Chondrocyte (in vitro differentiated cells): Measurements from ENCODE around the gene NOC4L. TPM values are rescaled to one million over a fixed set of nuclear protein-coding genes. Genes with fewer than 3 reads are reported as not detected.

Source experiments
- DNase-seq: peaks from one replicate; pipeline ENCODE4 v3.0.0; 2021; ENCODE audit warnings: mixed read lengths, low spot score
- H3K27ac Mint-ChIP-seq: one replicate; pipeline ENCODE4 v1.8.0; 2021; ENCODE audit warnings: mild to moderate bottlenecking, moderate library complexity, mixed read lengths; ENCODE audit not compliant: unreplicated experiment
- H3K27me3 Mint-ChIP-seq: 2 replicates; pipeline ENCODE4 v1.8.0; 2021; ENCODE audit warnings: low read depth, mixed read lengths
- H3K36me3 Mint-ChIP-seq: 2 replicates; pipeline ENCODE4 v1.8.0; 2021; ENCODE audit warnings: low read depth, mixed read lengths
- H3K4me1 Mint-ChIP-seq: 2 replicates; pipeline ENCODE4 v1.8.0; 2021; ENCODE audit warnings: low read depth, mild to moderate bottlenecking, mixed read lengths
- H3K4me3 Mint-ChIP-seq: one replicate; pipeline ENCODE4 v1.8.0; 2021; ENCODE audit warnings: mild to moderate bottlenecking, moderate library complexity, mixed read lengths; ENCODE audit not compliant: unreplicated experiment
- H3K9me3 Mint-ChIP-seq: 2 replicates; pipeline ENCODE4 v1.8.0; 2021; ENCODE audit warnings: low read depth, mixed read lengths
- CTCF ChIP-seq: fragments of 200-600 bp; sonication (generic); IDR thresholded peaks from 2 replicates; pipeline ENCODE4 v1.5.0; 2021; ENCODE audit warnings: antibody characterized with exemption, mild to moderate bottlenecking, moderate library complexity
- total RNA-seq: library from RNA; stranded (reverse); gene quantifications from 3 replicates; pipeline ENCODE4 v1.2.1, GENCODE V29; 2021

The NOC4L gene
- total RNA-seq, 1 donor from 2014 or later = 16.0 TPM

DNA sequence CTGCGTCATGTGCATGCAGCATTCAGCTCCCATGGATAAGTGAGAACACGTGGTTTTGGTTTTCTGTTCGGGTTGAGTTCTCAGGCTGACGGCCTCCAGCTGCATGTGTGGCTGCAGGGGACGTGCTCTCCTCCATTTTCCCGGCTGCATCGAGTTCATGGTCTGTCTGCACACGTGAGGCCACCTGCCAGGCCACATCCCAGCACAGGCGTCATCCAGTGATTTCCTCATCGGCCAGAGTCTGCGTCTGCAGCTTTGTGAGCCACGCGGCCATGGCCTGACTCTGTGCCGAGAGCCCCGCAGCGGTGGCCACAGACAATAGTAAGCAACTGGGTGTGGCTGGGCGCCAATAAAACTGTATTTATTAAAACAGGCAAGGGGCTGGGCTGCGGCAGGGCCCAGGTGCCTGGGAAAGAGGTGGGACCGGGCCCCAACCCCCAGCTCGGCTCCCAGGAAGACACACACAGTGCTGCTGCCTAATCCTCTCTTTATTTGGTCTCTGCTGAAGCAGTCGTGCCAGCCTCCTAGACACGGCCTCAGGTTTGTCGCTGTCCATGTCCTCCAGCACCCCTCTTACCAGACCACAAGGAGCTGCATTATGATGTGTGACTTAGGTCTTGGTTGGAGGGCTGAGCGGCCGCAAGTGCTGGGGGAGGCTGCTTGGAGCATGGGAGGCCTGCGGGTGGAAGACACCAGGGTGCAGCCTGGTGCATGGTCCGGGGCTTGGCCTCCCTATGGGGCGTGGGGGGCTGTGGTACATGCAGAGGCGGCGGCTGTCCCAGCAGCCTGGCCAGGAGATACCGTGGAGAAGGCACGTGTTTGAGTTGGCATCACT lies 52.0 kb downstream of the NOC4L start:
- H3K4me1 Mint-ChIP-seq = no peaks in the 10 kb centered on the region

GRCh38 chr12:132196873-132197390 lies 52.7 kb downstream of the NOC4L start:
- H3K36me3 Mint-ChIP-seq = no peaks in the 10 kb centered on the region
- H3K9me3 Mint-ChIP-seq = peaks cover 10% of the 10 kb centered on the region
- TF ChIP-seq CTCF = no peak
- H3K27me3 Mint-ChIP-seq = peaks cover 27% of the 10 kb centered on the region
- no peak overlapping the region for H3K27ac Mint-ChIP-seq
- DNase-seq = no peak
- no peak overlapping the region for H3K4me3 Mint-ChIP-seq
- no peaks in the 10 kb centered on the region for H3K4me1 Mint-ChIP-seq

More for the DNA sequence above, 52.0 kb downstream of the NOC4L start:
- no peak overlapping the region for H3K27ac Mint-ChIP-seq
- H3K4me3 Mint-ChIP-seq = no peak overlapping the region
- no peaks in the 10 kb centered on the region for H3K36me3 Mint-ChIP-seq
- peaks cover 24% of the 10 kb centered on the region for H3K27me3 Mint-ChIP-seq
- no peak for DNase-seq
- peaks cover 10% of the 10 kb centered on the region for H3K9me3 Mint-ChIP-seq
- TF ChIP-seq CTCF = no peak

DNA sequence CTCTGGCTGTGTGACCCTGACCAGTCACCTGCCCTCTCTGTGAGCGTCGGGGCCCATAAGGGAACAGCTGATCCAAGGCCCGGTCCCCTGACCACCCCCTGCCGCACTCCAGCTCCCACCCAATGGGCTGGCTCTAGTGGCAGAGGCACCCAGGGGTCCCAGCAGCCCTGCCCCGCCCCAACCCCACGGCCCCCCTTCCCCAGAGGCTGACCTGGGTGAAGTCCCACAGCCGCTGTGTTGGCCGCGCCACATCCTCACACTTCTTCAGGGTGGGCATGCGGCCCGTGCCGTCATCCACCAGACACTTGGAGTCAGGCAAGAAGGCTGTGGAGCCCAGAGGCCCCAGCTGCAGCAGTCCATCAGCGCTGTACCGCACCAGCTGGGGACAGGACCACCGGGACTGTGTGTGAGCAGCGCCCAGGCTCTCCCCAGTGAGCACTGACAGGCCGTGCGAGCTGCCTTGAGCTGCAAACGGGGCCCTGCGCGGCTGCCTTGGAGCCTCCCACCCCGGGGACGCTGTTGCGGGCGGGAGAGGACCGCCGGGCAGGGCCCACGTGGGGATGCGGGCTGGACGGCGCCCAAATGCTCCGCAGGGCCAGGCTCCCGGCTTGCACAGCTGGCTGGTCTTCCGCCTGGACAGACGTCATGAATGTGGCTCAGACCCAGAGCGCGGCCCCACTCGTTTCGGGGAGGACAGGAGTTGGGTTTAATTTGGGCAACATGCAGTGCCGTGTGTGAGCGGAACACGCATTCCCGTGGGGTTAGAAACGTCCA lies 53.5 kb downstream of the NOC4L start:
- peaks cover 32% of the 10 kb centered on the region for H3K27me3 Mint-ChIP-seq
- H3K4me3 Mint-ChIP-seq = no peak overlapping the region
- no peak for DNase-seq
- TF ChIP-seq CTCF = no peak
- H3K27ac Mint-ChIP-seq = no peak overlapping the region
- no peaks in the 10 kb centered on the region for H3K36me3 Mint-ChIP-seq
- H3K4me1 Mint-ChIP-seq = no peaks in the 10 kb centered on the region
- peaks cover 10% of the 10 kb centered on the region for H3K9me3 Mint-ChIP-seq

- Mint-ChIP-seq H3K4me1 (no peaks in the 10 kb centered on the region), H3K27me3 (peaks cover 28% of the 10 kb centered on the region), H3K4me3 (no peak overlapping the region), H3K9me3 (peaks cover 3% of the 10 kb centered on the region), H3K27ac (no peak overlapping the region), H3K36me3 (no peaks in the 10 kb centered on the region)
- TF ChIP-seq CTCF = no peak
- DNase-seq = no peak
These were observed 54.8 kb downstream of the NOC4L start for GRCh38 chr12:132199101-132199500.
